A673 (cell line): ENCODE measurements around the gene FDX2. TPM values are rescaled to one million over a fixed set of nuclear protein-coding genes. Genes with fewer than 3 reads are reported as not detected.

Source experiments
- BruUV-seq: library from RNA; stranded (reverse); fragments of 400-500 nt; replicated peaks from 2 replicates; lab custom pipeline; 2021; lab: Mats Ljungman, UMichigan
- CTCF ChIA-PET: fragments of 300-600 bp; sonication (Branson Sonifier 250); formaldehyde crosslinking; loops from one replicate; lab custom pipeline; 2022; ENCODE audit warnings: antibody characterized with exemption; lab: Charles Lee
- POLR2A ChIA-PET: fragments of 300-600 bp; sonication (Branson Sonifier 250); formaldehyde crosslinking; loops from one replicate; lab custom pipeline; 2022; ENCODE audit warnings: antibody characterized with exemption; ENCODE audit not compliant: low non-redundant PET; lab: Charles Lee
- DNase-seq: peaks from one replicate; pipeline ENCODE4 v3.0.0-alpha.2; 2015; ENCODE audit warnings: low spot score
- H3K27ac ChIP-seq: fragments of 200-600 bp; sonication (generic); 2 replicates; pipeline ENCODE4 v1.5.1; 2016; ENCODE audit warnings: mixed run types, low read depth, mild to moderate bottlenecking, mixed read lengths, antibody characterized with exemption, low read length; ENCODE audit not compliant: poor library complexity, severe bottlenecking
- H3K27me3 ChIP-seq: fragments of 200-600 bp; sonication (generic); replicated peaks from 2 replicates; pipeline ENCODE4 v1.6.1; 2017; ENCODE audit warnings: mixed run types, low read depth, mild to moderate bottlenecking, mixed read lengths, antibody characterized with exemption, low read length; ENCODE audit not compliant: insufficient read depth, poor library complexity
- H3K36me3 ChIP-seq: fragments of 200-600 bp; sonication (generic); 2 replicates; pipeline ENCODE4 v1.6.1; 2016; ENCODE audit warnings: mixed run types, mild to moderate bottlenecking, mixed read lengths, antibody characterized with exemption, low read length; ENCODE audit not compliant: insufficient read depth, poor library complexity, severe bottlenecking
- H3K4me1 ChIP-seq: fragments of 200-600 bp; sonication (generic); 2 replicates; pipeline ENCODE4 v1.6.1; 2017; ENCODE audit warnings: mixed run types, mild to moderate bottlenecking, mixed read lengths, antibody characterized with exemption, low read length; ENCODE audit not compliant: insufficient read depth, poor library complexity, severe bottlenecking
- H3K4me3 ChIP-seq: fragments of 200-600 bp; sonication (generic); 2 replicates; pipeline ENCODE4 v1.5.1; 2016; ENCODE audit warnings: low read depth, mixed run types, mild to moderate bottlenecking, mixed read lengths, low read length; ENCODE audit not compliant: poor library complexity, severe bottlenecking
- H3K9me3 ChIP-seq: fragments of 200-600 bp; sonication (generic); 2 replicates; pipeline ENCODE4 v1.6.1; 2016; ENCODE audit warnings: mixed run types, low read depth, mild to moderate bottlenecking, mixed read lengths, antibody characterized with exemption, low read length; ENCODE audit not compliant: poor library complexity, severe bottlenecking
- EZH2 ChIP-seq: fragments of 200-600 bp; sonication (generic); IDR thresholded peaks from 2 replicates; pipeline ENCODE4 v1.6.1; 2017; ENCODE audit warnings: borderline replicate concordance, low read depth, mild to moderate bottlenecking, mixed read lengths, antibody characterized with exemption, low read length; ENCODE audit not compliant: poor library complexity, severe bottlenecking
- intact Hi-C: fragments of 100-400 bp; cut with micrococcal nuclease; formaldehyde crosslinking; loops from one replicate; pipeline ENCODE4 v1.10.0; 2022; ENCODE audit not compliant: unreplicated experiment
- total RNA-seq: library from RNA; stranded (reverse); gene quantifications from 2 replicates; pipeline ENCODE4 v1.2.3, GENCODE V29; 2021
- TF ChIP-seq, protein P1 (sequence below): fragments of 300-800, 200-600 bp; sonication (generic); conservative IDR thresholded peaks from 2 replicates; pipeline ENCODE4 v1.5.1; 2017; ENCODE audit warnings: low read depth, mild to moderate bottlenecking, antibody characterized with exemption, low read length, moderate library complexity, mixed read lengths

FDX2 gene
- total RNA-seq, 1 experiment from 2014 or later, result 29.9 TPM

GRCh38 chr19:10328558-10329429, 13.0 kb upstream of the FDX2 start:
- POLR2A ChIA-PET, result no interaction called here
- TF ChIP-seq EZH2, result no peak
- TF ChIP-seq, protein P1, sequence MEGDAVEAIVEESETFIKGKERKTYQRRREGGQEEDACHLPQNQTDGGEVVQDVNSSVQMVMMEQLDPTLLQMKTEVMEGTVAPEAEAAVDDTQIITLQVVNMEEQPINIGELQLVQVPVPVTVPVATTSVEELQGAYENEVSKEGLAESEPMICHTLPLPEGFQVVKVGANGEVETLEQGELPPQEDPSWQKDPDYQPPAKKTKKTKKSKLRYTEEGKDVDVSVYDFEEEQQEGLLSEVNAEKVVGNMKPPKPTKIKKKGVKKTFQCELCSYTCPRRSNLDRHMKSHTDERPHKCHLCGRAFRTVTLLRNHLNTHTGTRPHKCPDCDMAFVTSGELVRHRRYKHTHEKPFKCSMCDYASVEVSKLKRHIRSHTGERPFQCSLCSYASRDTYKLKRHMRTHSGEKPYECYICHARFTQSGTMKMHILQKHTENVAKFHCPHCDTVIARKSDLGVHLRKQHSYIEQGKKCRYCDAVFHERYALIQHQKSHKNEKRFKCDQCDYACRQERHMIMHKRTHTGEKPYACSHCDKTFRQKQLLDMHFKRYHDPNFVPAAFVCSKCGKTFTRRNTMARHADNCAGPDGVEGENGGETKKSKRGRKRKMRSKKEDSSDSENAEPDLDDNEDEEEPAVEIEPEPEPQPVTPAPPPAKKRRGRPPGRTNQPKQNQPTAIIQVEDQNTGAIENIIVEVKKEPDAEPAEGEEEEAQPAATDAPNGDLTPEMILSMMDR, result no peak
- CTCF ChIA-PET, result interaction anchor here (0.6 kb wide), 1 partner anchor 103 kb away, joined by 11 read pairs; no protein-coding TSS in a partner anchor
- Histone ChIP-seq H3K27me3 (no peaks in the 10 kb centered on the region), H3K4me1 (peaks cover 8% of the 10 kb centered on the region), H3K9me3 (no peaks in the 10 kb centered on the region), H3K36me3 (peaks cover 70% of the 10 kb centered on the region), H3K4me3 (no peak overlapping the region), H3K27ac (no peak overlapping the region)
- DNase-seq, result no peak
- intact Hi-C loops, result no loop called here
- BruUV-seq, result no TSS peak

GRCh38 chr19:10327793-10328192, 12.0 kb upstream of the FDX2 start:
- no peak for DNase-seq
- Histone ChIP-seq H3K27me3 (no peaks in the 10 kb centered on the region), H3K4me1 (peaks cover 8% of the 10 kb centered on the region), H3K27ac (no peak overlapping the region), H3K36me3 (peaks cover 78% of the 10 kb centered on the region), H3K4me3 (no peak overlapping the region), H3K9me3 (no peaks in the 10 kb centered on the region)
- ChIA-PET CTCF (no interaction called here), POLR2A (no interaction called here)
- intact Hi-C loops, result no loop called here
- TF ChIP-seq, protein P1, result no peak
- TF ChIP-seq EZH2, result no peak
- BruUV-seq, result no TSS peak

DNA sequence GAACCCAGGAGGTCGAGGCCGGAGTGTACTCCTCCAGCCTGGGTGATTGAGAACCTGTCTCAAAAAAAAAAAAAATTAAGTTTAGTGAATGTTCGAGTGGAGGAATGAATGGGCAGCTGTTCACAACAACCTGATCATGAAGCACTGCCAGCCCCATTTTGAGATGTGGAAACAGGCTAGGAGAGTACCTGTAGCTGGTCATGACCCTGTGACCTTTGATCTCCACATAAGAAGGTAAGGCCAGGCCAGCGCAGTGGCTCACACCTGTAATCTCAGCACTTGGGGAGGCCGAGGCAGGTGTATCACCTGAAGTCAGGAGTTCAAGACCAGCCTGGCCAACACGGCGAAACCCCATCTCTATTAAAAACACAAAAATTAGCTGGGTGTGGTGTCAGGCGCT, 9.9 kb upstream of the FDX2 start:
- BruUV-seq, result no TSS peak
- DNase-seq, result no peak
- Histone ChIP-seq H3K27ac (no peak overlapping the region), H3K4me1 (no peaks in the 10 kb centered on the region), H3K4me3 (no peak overlapping the region), H3K9me3 (no peaks in the 10 kb centered on the region), H3K36me3 (peaks cover 93% of the 10 kb centered on the region), H3K27me3 (no peaks in the 10 kb centered on the region)
- ChIA-PET CTCF (no interaction called here), POLR2A (interaction anchor here (0.6 kb wide), 1 partner anchor 19 kb away, joined by 7 read pairs; no protein-coding TSS in a partner anchor)
- TF ChIP-seq, protein P1, result no peak
- no peak for TF ChIP-seq EZH2
- intact Hi-C loops, result no loop called here
